HepG2 (cell line): Measurements from ENCODE around the gene RARA. TPM values are rescaled to one million over a fixed set of nuclear protein-coding genes. Genes with fewer than 3 reads are reported as not detected.
A peak's percentile ranks its signal among the peaks of the same experiment; 100 is the strongest.

Experiments
- DNMT3B ChIP-seq: conservative IDR thresholded peaks from 2 replicates; pipeline ENCODE4 v1.6.1; 2016; ENCODE audit warnings: missing biosample characterization, control low read depth
- HNRNPL ChIP-seq: fragments of 200-400 bp; formaldehyde crosslinking; IDR thresholded peaks from 2 replicates; pipeline ENCODE4 v1.6.1; 2017; ENCODE audit warnings: mild to moderate bottlenecking, low read depth, low read length
- NCOR1 ChIP-seq: fragments of 200-600 bp; sonication (generic); IDR thresholded peaks from 2 replicates; pipeline ENCODE4 v1.7.0; 2017; ENCODE audit warnings: antibody characterized with exemption, low read length, borderline replicate concordance
- NPAS2 ChIP-seq: sonication (generic); formaldehyde crosslinking; IDR thresholded peaks from 2 replicates; pipeline ENCODE4 v1.8.0; 2022; ENCODE audit warnings: mild to moderate bottlenecking, missing genetic modification reagents, borderline replicate concordance
- RXRB ChIP-seq: IDR thresholded peaks from 2 replicates; pipeline ENCODE4 v1.6.1; 2016; ENCODE audit warnings: borderline replicate concordance, missing genetic modification reagents, missing compliant biosample characterization
- SMAD9 ChIP-seq: sonication (generic); formaldehyde crosslinking; IDR thresholded peaks from 2 replicates; pipeline ENCODE4 v1.5.1; 2020; ENCODE audit warnings: mild to moderate bottlenecking, missing genetic modification reagents
- ZC3H13 ChIP-seq: sonication (generic); formaldehyde crosslinking; IDR thresholded peaks from 2 replicates; pipeline ENCODE4 v1.8.1; 2023; ENCODE audit warnings: mild to moderate bottlenecking, missing genetic modification reagents, moderate library complexity
- ZNF777 ChIP-seq: sonication (generic); formaldehyde crosslinking; IDR thresholded peaks from 2 replicates; pipeline ENCODE4 v1.4.0; 2020; ENCODE audit warnings: missing genetic modification reagents
- ZNF780A ChIP-seq: sonication (generic); formaldehyde crosslinking; IDR thresholded peaks from 2 replicates; pipeline ENCODE4 v1.8.0; 2022; ENCODE audit warnings: mild to moderate bottlenecking, missing genetic modification reagents, moderate library complexity
- polyA plus RNA-seq, 8 experiments: library from polyadenylated mRNA; depleted of rRNA in 3 of 8; stranded (reverse) in 7 of 8; unstranded in 1 of 8; fragments of >200 nt; fragmentation: Illumina TruSeq in 4 of 8; extraction: Trizol in 4 of 8; gene quantifications; 2 replicates each; pipeline versions ENCODE4 v1.2.1 to v1.2.3, GENCODE V29; 2011 to 2016; ENCODE audit warnings: low read depth in 4 of 8, missing spikeins in 1 of 8, mixed read lengths in 1 of 8; ENCODE audit not compliant: insufficient read depth in 1 of 8
- total RNA-seq, 5 experiments: library from RNA; depleted of rRNA; stranded (reverse); fragments of >200 nt; fragmentation: Illumina TruSeq; extraction: Trizol; gene quantifications; 2 replicates each; pipeline ENCODE4 v1.2.3, GENCODE V29; 2016; ENCODE audit warnings: low read depth in 1 of 5
- TF ChIP-seq, protein P1 (sequence below): sonication (generic); formaldehyde crosslinking; IDR thresholded peaks from 2 replicates; pipeline ENCODE4 v1.4.0; 2020; ENCODE audit warnings: missing genetic modification reagents; ENCODE audit errors: not compliant biosample characterization
- TF ChIP-seq, protein P2 (sequence below): IDR thresholded peaks from 2 replicates; pipeline ENCODE4 v1.6.1; 2016; ENCODE audit warnings: low read depth, control low read depth
- TF ChIP-seq, protein P3 (sequence below): sonication (generic); formaldehyde crosslinking; IDR thresholded peaks from 2 replicates; pipeline ENCODE4 v1.5.0; 2020; ENCODE audit warnings: mild to moderate bottlenecking, low read depth, missing genetic modification reagents, borderline replicate concordance
- TF ChIP-seq, protein P4 (sequence below): sonication (generic); formaldehyde crosslinking; IDR thresholded peaks from 2 replicates; pipeline ENCODE4 v1.5.1; 2020; ENCODE audit warnings: missing genetic modification reagents, mild to moderate bottlenecking, borderline replicate concordance
- TF ChIP-seq, protein P5 (sequence below): sonication (generic); formaldehyde crosslinking; IDR thresholded peaks from 2 replicates; pipeline ENCODE4 v1.5.0; 2020; ENCODE audit warnings: mild to moderate bottlenecking, missing genetic modification reagents, moderate library complexity
- TF ChIP-seq, protein P6 (sequence below): IDR thresholded peaks from 2 replicates; pipeline ENCODE4 v1.6.1; 2016; ENCODE audit warnings: missing compliant biosample characterization, missing genetic modification reagents, borderline replicate concordance

Gene RARA
- total and polyA plus RNA-seq, 2 of the 13 experiments (the other 11 are each of a cell fraction or from before 2014, with no cell fraction given), result 6.4 to 8.6 TPM

DNA sequence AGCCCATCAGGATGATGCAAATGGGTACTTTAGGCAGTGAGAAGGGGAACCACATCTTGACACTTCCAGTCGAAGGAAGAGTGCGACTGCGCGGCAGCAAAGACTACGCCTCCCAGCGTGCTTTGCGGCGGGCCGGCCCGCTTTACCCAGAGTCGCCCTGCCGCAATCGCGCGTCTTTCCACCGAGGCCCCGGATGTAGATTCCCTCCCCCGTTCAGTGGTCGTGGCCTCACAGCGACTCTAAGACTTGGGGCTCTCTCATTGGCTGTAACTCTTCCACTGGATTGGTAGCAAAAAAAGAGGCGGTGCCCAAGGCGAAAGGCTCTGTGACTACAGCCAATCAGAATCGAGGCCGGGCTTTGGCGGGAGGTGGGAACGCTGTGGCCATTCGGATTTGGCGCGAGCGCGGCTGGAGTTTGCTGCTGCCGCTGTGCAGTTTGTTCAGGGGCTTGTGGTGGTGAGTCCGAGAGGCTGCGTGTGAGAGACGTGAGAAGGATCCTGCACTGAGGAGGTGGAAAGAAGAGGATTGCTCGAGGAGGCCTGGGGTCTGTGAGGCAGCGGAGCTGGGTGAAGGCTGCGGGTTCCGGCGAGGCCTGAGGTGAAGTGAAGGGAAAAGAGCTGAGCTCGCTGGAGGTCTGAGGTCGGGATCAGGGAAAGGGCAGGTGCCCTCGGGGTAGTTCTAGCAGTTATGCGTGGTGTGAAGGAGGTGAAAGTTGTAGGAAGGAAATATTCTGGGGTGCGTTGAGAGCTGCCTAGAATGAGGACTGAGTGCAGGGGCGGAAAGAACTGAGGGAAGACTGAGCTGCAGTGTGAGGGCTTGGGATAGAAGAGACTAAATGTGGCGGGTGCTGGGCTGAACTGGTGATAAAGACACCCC lies 21.2 kb upstream of the RARA start, which contains the start of gene CDC6 (continued):
- TF ChIP-seq, protein P1, sequence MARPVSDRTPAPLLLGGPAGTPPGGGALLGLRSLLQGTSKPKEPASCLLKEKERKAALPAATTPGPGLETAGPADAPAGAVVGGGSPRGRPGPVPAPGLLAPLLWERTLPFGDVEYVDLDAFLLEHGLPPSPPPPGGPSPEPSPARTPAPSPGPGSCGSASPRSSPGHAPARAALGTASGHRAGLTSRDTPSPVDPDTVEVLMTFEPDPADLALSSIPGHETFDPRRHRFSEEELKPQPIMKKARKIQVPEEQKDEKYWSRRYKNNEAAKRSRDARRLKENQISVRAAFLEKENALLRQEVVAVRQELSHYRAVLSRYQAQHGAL, result no peak
- TF ChIP-seq NCOR1 (peak; percentile 15; the same call in 1 of the 2 replicates), DNMT3B (CRISPR knock-in tag) (no peak; the same call in 1 of the 2 replicates), ZC3H13 (CRISPR knock-in tag) (peak; percentile 47; the same call in 1 of the 2 replicates), HNRNPL (0 out of 2 replicates have a peak, but pooled peaks have one; percentile 54), NPAS2 (CRISPR knock-in tag) (no peak), ZNF777 (CRISPR knock-in tag) (peak; percentile 47), RXRB (CRISPR knock-in tag) (no peak), SMAD9 (CRISPR knock-in tag) (peak; percentile 79; the same call in 1 of the 2 replicates), ZNF780A (0 out of 2 replicates have a peak, but pooled peaks have one; percentile 62)
- TF ChIP-seq, protein P2, sequence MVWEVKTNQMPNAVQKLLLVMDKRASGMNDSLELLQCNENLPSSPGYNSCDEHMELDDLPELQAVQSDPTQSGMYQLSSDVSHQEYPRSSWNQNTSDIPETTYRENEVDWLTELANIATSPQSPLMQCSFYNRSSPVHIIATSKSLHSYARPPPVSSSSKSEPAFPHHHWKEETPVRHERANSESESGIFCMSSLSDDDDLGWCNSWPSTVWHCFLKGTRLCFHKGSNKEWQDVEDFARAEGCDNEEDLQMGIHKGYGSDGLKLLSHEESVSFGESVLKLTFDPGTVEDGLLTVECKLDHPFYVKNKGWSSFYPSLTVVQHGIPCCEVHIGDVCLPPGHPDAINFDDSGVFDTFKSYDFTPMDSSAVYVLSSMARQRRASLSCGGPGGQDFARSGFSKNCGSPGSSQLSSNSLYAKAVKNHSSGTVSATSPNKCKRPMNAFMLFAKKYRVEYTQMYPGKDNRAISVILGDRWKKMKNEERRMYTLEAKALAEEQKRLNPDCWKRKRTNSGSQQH (CRISPR knock-in tag), result peak; percentile 99
- TF ChIP-seq, protein P3, sequence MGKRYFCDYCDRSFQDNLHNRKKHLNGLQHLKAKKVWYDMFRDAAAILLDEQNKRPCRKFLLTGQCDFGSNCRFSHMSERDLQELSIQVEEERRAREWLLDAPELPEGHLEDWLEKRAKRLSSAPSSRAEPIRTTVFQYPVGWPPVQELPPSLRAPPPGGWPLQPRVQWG (CRISPR knock-in tag), result no peak
- TF ChIP-seq, protein P4, sequence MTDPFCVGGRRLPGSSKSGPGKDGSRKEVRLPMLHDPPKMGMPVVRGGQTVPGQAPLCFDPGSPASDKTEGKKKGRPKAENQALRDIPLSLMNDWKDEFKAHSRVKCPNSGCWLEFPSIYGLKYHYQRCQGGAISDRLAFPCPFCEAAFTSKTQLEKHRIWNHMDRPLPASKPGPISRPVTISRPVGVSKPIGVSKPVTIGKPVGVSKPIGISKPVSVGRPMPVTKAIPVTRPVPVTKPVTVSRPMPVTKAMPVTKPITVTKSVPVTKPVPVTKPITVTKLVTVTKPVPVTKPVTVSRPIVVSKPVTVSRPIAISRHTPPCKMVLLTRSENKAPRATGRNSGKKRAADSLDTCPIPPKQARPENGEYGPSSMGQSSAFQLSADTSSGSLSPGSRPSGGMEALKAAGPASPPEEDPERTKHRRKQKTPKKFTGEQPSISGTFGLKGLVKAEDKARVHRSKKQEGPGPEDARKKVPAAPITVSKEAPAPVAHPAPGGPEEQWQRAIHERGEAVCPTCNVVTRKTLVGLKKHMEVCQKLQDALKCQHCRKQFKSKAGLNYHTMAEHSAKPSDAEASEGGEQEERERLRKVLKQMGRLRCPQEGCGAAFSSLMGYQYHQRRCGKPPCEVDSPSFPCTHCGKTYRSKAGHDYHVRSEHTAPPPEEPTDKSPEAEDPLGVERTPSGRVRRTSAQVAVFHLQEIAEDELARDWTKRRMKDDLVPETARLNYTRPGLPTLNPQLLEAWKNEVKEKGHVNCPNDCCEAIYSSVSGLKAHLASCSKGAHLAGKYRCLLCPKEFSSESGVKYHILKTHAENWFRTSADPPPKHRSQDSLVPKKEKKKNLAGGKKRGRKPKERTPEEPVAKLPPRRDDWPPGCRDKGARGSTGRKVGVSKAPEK, result no peak
- TF ChIP-seq, protein P5, sequence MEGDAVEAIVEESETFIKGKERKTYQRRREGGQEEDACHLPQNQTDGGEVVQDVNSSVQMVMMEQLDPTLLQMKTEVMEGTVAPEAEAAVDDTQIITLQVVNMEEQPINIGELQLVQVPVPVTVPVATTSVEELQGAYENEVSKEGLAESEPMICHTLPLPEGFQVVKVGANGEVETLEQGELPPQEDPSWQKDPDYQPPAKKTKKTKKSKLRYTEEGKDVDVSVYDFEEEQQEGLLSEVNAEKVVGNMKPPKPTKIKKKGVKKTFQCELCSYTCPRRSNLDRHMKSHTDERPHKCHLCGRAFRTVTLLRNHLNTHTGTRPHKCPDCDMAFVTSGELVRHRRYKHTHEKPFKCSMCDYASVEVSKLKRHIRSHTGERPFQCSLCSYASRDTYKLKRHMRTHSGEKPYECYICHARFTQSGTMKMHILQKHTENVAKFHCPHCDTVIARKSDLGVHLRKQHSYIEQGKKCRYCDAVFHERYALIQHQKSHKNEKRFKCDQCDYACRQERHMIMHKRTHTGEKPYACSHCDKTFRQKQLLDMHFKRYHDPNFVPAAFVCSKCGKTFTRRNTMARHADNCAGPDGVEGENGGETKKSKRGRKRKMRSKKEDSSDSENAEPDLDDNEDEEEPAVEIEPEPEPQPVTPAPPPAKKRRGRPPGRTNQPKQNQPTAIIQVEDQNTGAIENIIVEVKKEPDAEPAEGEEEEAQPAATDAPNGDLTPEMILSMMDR (CRISPR knock-in tag), result peak; percentile 5; the same call in 1 of the 2 replicates
- TF ChIP-seq, protein P6, sequence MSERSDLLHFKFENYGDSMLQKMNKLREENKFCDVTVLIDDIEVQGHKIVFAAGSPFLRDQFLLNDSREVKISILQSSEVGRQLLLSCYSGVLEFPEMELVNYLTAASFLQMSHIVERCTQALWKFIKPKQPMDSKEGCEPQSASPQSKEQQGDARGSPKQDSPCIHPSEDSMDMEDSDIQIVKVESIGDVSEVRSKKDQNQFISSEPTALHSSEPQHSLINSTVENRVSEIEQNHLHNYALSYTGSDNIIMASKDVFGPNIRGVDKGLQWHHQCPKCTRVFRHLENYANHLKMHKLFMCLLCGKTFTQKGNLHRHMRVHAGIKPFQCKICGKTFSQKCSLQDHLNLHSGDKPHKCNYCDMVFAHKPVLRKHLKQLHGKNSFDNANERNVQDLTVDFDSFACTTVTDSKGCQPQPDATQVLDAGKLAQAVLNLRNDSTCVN (CRISPR knock-in tag), result peak; percentile 22; the same call in 1 of the 2 replicates
